ENCODE data around the gene DMAC1.

Gene DMAC1

GRCh38 chr9:7799234-7799943 is at the start of gene DMAC1:
Gene DMAC1 (minus strand): TSS chr9:7799778. CDS start chr9:7799734, 44 bp downstream.
- DNase-seq (ENCODE audit: low read depth) = peak; percentile 91
- TF ChIP-seq CTCF (IDR thresholded peaks at IDR 0.05; ENCODE audit: insufficient read depth, low read depth, low read length, missing control alignments) = no peak
- H3K4me3 ChIP-seq (ENCODE audit: low read depth, low read length) = peak within 1 kb of the TSS; percentile 84

- H3K4me3 ChIP-seq (ENCODE audit: low read depth, low read length) = no peak overlapping the region
- DNase-seq (ENCODE audit: low read depth) = no peak
- no peak for TF ChIP-seq CTCF (IDR thresholded peaks at IDR 0.05; ENCODE audit: insufficient read depth, low read depth, low read length, missing control alignments)
Observed at GRCh38 chr9:7849362-7849761, 49.8 kb upstream of the DMAC1 start.

GRCh38 chr9:7848498-7848897 is 48.9 kb upstream of the DMAC1 start:
- no peak overlapping the region for H3K4me3 ChIP-seq (ENCODE audit: low read depth, low read length)
- no peak for DNase-seq (ENCODE audit: low read depth)
- TF ChIP-seq CTCF (IDR thresholded peaks at IDR 0.05; ENCODE audit: insufficient read depth, low read depth, low read length, missing control alignments) = no peak

GRCh38 chr9:7844242-7844641 is 44.7 kb upstream of the DMAC1 start:
- peak; percentile 4 for TF ChIP-seq CTCF (IDR thresholded peaks at IDR 0.05; ENCODE audit: insufficient read depth, low read depth, low read length, missing control alignments)
- no peak overlapping the region for H3K4me3 ChIP-seq (ENCODE audit: low read depth, low read length)
- DNase-seq (ENCODE audit: low read depth) = peak; percentile 23

GRCh38 chr9:7841831-7842230 is 42.3 kb upstream of the DMAC1 start:
- no peak for DNase-seq (ENCODE audit: low read depth)
- TF ChIP-seq CTCF (IDR thresholded peaks at IDR 0.05; ENCODE audit: insufficient read depth, low read depth, low read length, missing control alignments) = no peak
- H3K4me3 ChIP-seq (ENCODE audit: low read depth, low read length) = no peak overlapping the region

GRCh38 chr9:7834531-7834930 is 35.0 kb upstream of the DMAC1 start:
- no peak for TF ChIP-seq CTCF (IDR thresholded peaks at IDR 0.05; ENCODE audit: insufficient read depth, low read depth, low read length, missing control alignments)
- no peak for DNase-seq (ENCODE audit: low read depth)
- no peak overlapping the region for H3K4me3 ChIP-seq (ENCODE audit: low read depth, low read length)

- TF ChIP-seq CTCF (IDR thresholded peaks at IDR 0.05; ENCODE audit: insufficient read depth, low read depth, low read length, missing control alignments) = no peak
- H3K4me3 ChIP-seq (ENCODE audit: low read depth, low read length) = no peak overlapping the region
- DNase-seq (ENCODE audit: low read depth) = no peak
Observed at GRCh38 chr9:7828334-7828733, 28.8 kb upstream of the DMAC1 start.

All from GM12865 (cell line).